SU-DHL-6 (cell line): Measurements from ENCODE around the gene RABL6.
"Not testable (repeated sequence)": the region's sequence is repeated elsewhere in the genome, so short reads cannot be mapped to it uniquely, and the experiment has no call there.

Experiments
- H2AFZ ChIP-seq: fragments of 200-600 bp; sonication (generic); 2 replicates; pipeline ENCODE4 v1.6.1; 2014; ENCODE audit warnings: low read depth, mild to moderate bottlenecking, moderate library complexity, mixed read lengths, antibody characterized with exemption, low read length; ENCODE audit not compliant: severe bottlenecking
- H3F3A ChIP-seq: fragments of 200-600 bp; shearing (Covaris generic); 2 replicates; pipeline ENCODE4 v1.6.0; 2016; ENCODE audit warnings: antibody characterized with exemption, mild to moderate bottlenecking; ENCODE audit not compliant: insufficient read depth
- H3K27ac ChIP-seq: fragments of 200-600 bp; sonication (generic); 2 replicates; pipeline ENCODE4 v1.5.1; 2016; ENCODE audit warnings: low read depth, mild to moderate bottlenecking, low read length, moderate library complexity, mixed read lengths
- H3K27me3 ChIP-seq: fragments of 200-600 bp; sonication (generic), shearing (Covaris generic); 2 replicates; pipeline ENCODE4 v1.6.0; 2014; ENCODE audit warnings: mild to moderate bottlenecking, low read length
- H3K36me3 ChIP-seq: fragments of 200-600 bp; sonication (generic); 2 replicates; pipeline ENCODE4 v1.6.1; 2014; ENCODE audit warnings: mild to moderate bottlenecking, low read length, mixed read lengths
- H3K4me2 ChIP-seq: fragments of 300-600, 200-600 bp; shearing (Covaris generic), sonication (generic); 2 replicates; pipeline ENCODE4 v1.6.0; 2014; ENCODE audit warnings: low read length, low read depth, mild to moderate bottlenecking; ENCODE audit not compliant: poor library complexity, severe bottlenecking
- H3K4me3 ChIP-seq: fragments of 200-600 bp; sonication (generic); 2 replicates; pipeline ENCODE4 v1.5.1; 2014; ENCODE audit warnings: antibody characterized with exemption, low read length, mild to moderate bottlenecking, mixed read lengths; ENCODE audit not compliant: insufficient read depth, poor library complexity, severe bottlenecking
- H3K79me2 ChIP-seq: fragments of 200-600 bp; sonication (generic); 2 replicates; pipeline ENCODE4 v1.6.1; 2014; ENCODE audit warnings: mild to moderate bottlenecking, low read length, moderate library complexity; ENCODE audit not compliant: insufficient read depth
- H3K9ac ChIP-seq: fragments of 200-600 bp; sonication (generic); 2 replicates; pipeline ENCODE4 v1.7.0; 2014; ENCODE audit warnings: mild to moderate bottlenecking, low read length
- H3K9me2 ChIP-seq: fragments of 200-600 bp; sonication (generic); replicated peaks from 2 replicates; pipeline ENCODE4 v1.6.1; 2014; ENCODE audit warnings: low read length; ENCODE audit not compliant: insufficient read depth
- H3K9me3 ChIP-seq: fragments of 200-600 bp; sonication (generic); 2 replicates; pipeline ENCODE4 v1.6.1; 2014; ENCODE audit warnings: low read length, mixed read lengths; ENCODE audit not compliant: insufficient read depth
- H4K20me1 ChIP-seq: fragments of 200-600 bp; sonication (generic); 2 replicates; pipeline ENCODE4 v1.6.1; 2014; ENCODE audit warnings: low read depth, mild to moderate bottlenecking, antibody characterized with exemption, low read length, moderate library complexity, mixed read lengths
- CTCF ChIP-seq: fragments of 200-600 bp; sonication (generic); IDR thresholded peaks from one replicate; pipeline ENCODE4 v1.5.1; 2017; ENCODE audit warnings: antibody characterized with exemption, mild to moderate bottlenecking, low read length, moderate library complexity; ENCODE audit not compliant: insufficient read depth, poor library complexity, severe bottlenecking
- EZH2phosphoT487 ChIP-seq: fragments of 200-600 bp; sonication (generic), shearing (Covaris generic); conservative IDR thresholded peaks from 2 replicates; pipeline ENCODE4 v1.6.1; 2018; ENCODE audit warnings: mild to moderate bottlenecking, antibody characterized with exemption, low read length, moderate library complexity, mixed read lengths

RABL6 gene

GRCh38 chr9:136867917-136868316 lies 60.2 kb downstream of the RABL6 start:
- H3K36me3 ChIP-seq: no peaks in the 10 kb centered on the region
- no peak overlapping the region for H3K9ac ChIP-seq
- TF ChIP-seq EZH2phosphoT487 (no peak), CTCF (no peak)
- peaks cover 5% of the 10 kb centered on the region; the same call in 1 of the 2 replicates for H3F3A ChIP-seq
- H2AFZ ChIP-seq: no peak overlapping the region
- H3K79me2 ChIP-seq: peaks cover 11% of the 10 kb centered on the region; the same call in 1 of the 2 replicates
- H3K27ac ChIP-seq: no peak overlapping the region
- no peaks in the 10 kb centered on the region for H3K27me3 ChIP-seq
- H3K4me2 ChIP-seq: no peak overlapping the region
- no peaks in the 10 kb centered on the region for H4K20me1 ChIP-seq
- H3K4me3 ChIP-seq: no peak overlapping the region
- H3K9me3 ChIP-seq: peaks cover 5% of the 10 kb centered on the region; the same call in 1 of the 2 replicates
- no peaks in the 10 kb centered on the region for H3K9me2 ChIP-seq

GRCh38 chr9:136868644-136869043 lies 60.9 kb downstream of the RABL6 start:
- H3K9ac ChIP-seq: no peak overlapping the region
- no peak overlapping the region for H3K4me2 ChIP-seq
- peaks cover 11% of the 10 kb centered on the region; the same call in 1 of the 2 replicates for H3K79me2 ChIP-seq
- H3K36me3 ChIP-seq: no peaks in the 10 kb centered on the region
- no peak for TF ChIP-seq EZH2phosphoT487
- TF ChIP-seq CTCF: no peak
- H4K20me1 ChIP-seq: no peaks in the 10 kb centered on the region
- no peak overlapping the region for H3K27ac ChIP-seq
- H3K27me3 ChIP-seq: no peaks in the 10 kb centered on the region
- H3K4me3 ChIP-seq: no peak overlapping the region
- H2AFZ ChIP-seq: no peak overlapping the region
- H3F3A ChIP-seq: peaks cover 5% of the 10 kb centered on the region; the same call in 1 of the 2 replicates
- H3K9me3 ChIP-seq: peaks cover 9% of the 10 kb centered on the region; the same call in 1 of the 2 replicates
- no peaks in the 10 kb centered on the region for H3K9me2 ChIP-seq

- not testable (repeated sequence) for H3K27me3 ChIP-seq, H3K9me2 ChIP-seq, H3F3A ChIP-seq, H3K9me3 ChIP-seq, H3K4me3 ChIP-seq, H3K27ac ChIP-seq, H3K36me3 ChIP-seq, H3K4me2 ChIP-seq, H2AFZ ChIP-seq, H3K9ac ChIP-seq, H4K20me1 ChIP-seq
- H3K79me2 ChIP-seq: peaks cover 11% of the 10 kb centered on the region; the same call in 1 of the 2 replicates
These were observed 61.9 kb downstream of the RABL6 start for GRCh38 chr9:136869611-136870010.

- H3K9me3 ChIP-seq: peaks cover 9% of the 10 kb centered on the region; the same call in 1 of the 2 replicates
- H3F3A ChIP-seq: no peaks in the 10 kb centered on the region
- no peaks in the 10 kb centered on the region for H3K9me2 ChIP-seq
- H2AFZ ChIP-seq: no peak overlapping the region
- no peaks in the 10 kb centered on the region for H4K20me1 ChIP-seq
- TF ChIP-seq CTCF (no peak), EZH2phosphoT487 (no peak)
- no peak overlapping the region for H3K4me2 ChIP-seq
- no peaks in the 10 kb centered on the region for H3K36me3 ChIP-seq
- no peak overlapping the region for H3K9ac ChIP-seq
- H3K4me3 ChIP-seq: no peak overlapping the region
- no peak overlapping the region for H3K27ac ChIP-seq
- no peaks in the 10 kb centered on the region for H3K79me2 ChIP-seq
- no peaks in the 10 kb centered on the region for H3K27me3 ChIP-seq
These were observed 67.4 kb downstream of the RABL6 start for GRCh38 chr9:136875155-136875554.
